ENCODE measurements around the gene PMEL. TPM values are rescaled to one million over a fixed set of nuclear protein-coding genes. Genes with fewer than 3 reads are reported as not detected.

Gene PMEL
- 1 to 10 TPM in 2 of 4 donors, not detected in 2; 1.1 to 2.0 TPM for total RNA-seq

GRCh38 chr12:55965941-55966407 lies at the start of gene PMEL:
Gene PMEL (minus strand): TSS chr12:55966042. CDS start chr12:55966011, 31 bp downstream.
- no peak for TF ChIP-seq CTCF (IDR thresholded peaks at IDR 0.05; ENCODE audit: low read depth)

GRCh38 chr12:56014205-56014604 lies 48.4 kb upstream of the PMEL start:
- no peak for TF ChIP-seq CTCF (IDR thresholded peaks at IDR 0.05; ENCODE audit: low read depth)

- no peak for TF ChIP-seq CTCF (IDR thresholded peaks at IDR 0.05; ENCODE audit: low read depth)
These were observed 47.6 kb upstream of the PMEL start for GRCh38 chr12:56013482-56013881.

GRCh38 chr12:56011509-56012090 lies 45.8 kb upstream of the PMEL start:
- TF ChIP-seq CTCF (IDR thresholded peaks at IDR 0.05; ENCODE audit: low read depth) = no peak

GRCh38 chr12:56010111-56010570 lies 44.3 kb upstream of the PMEL start:
- no peak for TF ChIP-seq CTCF (IDR thresholded peaks at IDR 0.05; ENCODE audit: low read depth)

- TF ChIP-seq CTCF (IDR thresholded peaks at IDR 0.05; ENCODE audit: low read depth) = no peak
These were observed 42.0 kb upstream of the PMEL start for GRCh38 chr12:56007564-56008559.

- TF ChIP-seq CTCF (IDR thresholded peaks at IDR 0.05; ENCODE audit: low read depth) = no peak
These were observed 38.4 kb upstream of the PMEL start for GRCh38 chr12:56004211-56004610.

Data from subcutaneous adipose tissue (tissue), 4 donors.